BE2C (cell line): ENCODE data around the gene CACNG6.

Experiments
- DNase-seq: peaks from one replicate; pipeline ENCODE4 v3.0.0-alpha.2; 2020
- H3K27me3 ChIP-seq: fragments of 250-450 bp; sonication (Bioruptor Pico); 2 replicates; pipeline ENCODE4 v1.5.1; 2020; ENCODE audit warnings: mild to moderate bottlenecking
- H3K36me3 ChIP-seq: fragments of 250-450 bp; sonication (Bioruptor Pico); 2 replicates; pipeline ENCODE4 v1.5.1; 2020; ENCODE audit warnings: mild to moderate bottlenecking
- H3K4me1 ChIP-seq: fragments of 250-450 bp; sonication (Bioruptor Pico); 2 replicates; pipeline ENCODE4 v1.5.1; 2020
- H3K4me3 ChIP-seq: 2 replicates; pipeline ENCODE4 v1.5.1; 2011; ENCODE audit warnings: low read depth, low read length
- H3K9me3 ChIP-seq: fragments of 250-450 bp; sonication (Bioruptor Pico); 2 replicates; pipeline ENCODE4 v1.5.1; 2020
- TF ChIP-seq, protein P1 (sequence below): IDR thresholded peaks from 2 replicates; pipeline ENCODE4 v1.5.1; 2012; ENCODE audit warnings: mild to moderate bottlenecking, low read depth, low read length

CACNG6 gene

DNA sequence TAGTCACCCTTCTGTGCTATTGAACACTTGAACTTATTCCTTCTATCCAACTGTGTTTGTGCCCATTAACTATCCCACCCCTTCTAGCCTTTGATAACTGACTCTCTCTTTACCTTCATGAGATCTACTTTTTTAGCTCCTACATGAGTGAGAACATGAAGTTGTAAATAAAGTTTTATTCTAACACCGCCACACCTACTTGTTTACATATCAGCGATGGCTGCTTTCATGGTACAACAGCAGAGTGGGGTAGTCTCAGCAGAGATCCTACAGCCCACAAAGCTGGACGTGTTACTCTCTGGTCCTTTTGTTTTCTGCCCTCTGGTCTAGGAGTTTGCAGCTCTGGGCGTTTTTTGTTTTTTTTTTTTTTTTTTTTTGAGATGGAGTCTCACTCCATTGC is 48.6 kb downstream of the CACNG6 start:
- H3K4me1 ChIP-seq, result no peaks in the 10 kb centered on the region
- TF ChIP-seq, protein P1, sequence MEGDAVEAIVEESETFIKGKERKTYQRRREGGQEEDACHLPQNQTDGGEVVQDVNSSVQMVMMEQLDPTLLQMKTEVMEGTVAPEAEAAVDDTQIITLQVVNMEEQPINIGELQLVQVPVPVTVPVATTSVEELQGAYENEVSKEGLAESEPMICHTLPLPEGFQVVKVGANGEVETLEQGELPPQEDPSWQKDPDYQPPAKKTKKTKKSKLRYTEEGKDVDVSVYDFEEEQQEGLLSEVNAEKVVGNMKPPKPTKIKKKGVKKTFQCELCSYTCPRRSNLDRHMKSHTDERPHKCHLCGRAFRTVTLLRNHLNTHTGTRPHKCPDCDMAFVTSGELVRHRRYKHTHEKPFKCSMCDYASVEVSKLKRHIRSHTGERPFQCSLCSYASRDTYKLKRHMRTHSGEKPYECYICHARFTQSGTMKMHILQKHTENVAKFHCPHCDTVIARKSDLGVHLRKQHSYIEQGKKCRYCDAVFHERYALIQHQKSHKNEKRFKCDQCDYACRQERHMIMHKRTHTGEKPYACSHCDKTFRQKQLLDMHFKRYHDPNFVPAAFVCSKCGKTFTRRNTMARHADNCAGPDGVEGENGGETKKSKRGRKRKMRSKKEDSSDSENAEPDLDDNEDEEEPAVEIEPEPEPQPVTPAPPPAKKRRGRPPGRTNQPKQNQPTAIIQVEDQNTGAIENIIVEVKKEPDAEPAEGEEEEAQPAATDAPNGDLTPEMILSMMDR, result no peak
- H3K4me3 ChIP-seq, result no peak overlapping the region
- no peak for DNase-seq
- H3K27me3 ChIP-seq, result no peaks in the 10 kb centered on the region
- H3K9me3 ChIP-seq, result no peaks in the 10 kb centered on the region
- H3K36me3 ChIP-seq, result no peaks in the 10 kb centered on the region

DNA sequence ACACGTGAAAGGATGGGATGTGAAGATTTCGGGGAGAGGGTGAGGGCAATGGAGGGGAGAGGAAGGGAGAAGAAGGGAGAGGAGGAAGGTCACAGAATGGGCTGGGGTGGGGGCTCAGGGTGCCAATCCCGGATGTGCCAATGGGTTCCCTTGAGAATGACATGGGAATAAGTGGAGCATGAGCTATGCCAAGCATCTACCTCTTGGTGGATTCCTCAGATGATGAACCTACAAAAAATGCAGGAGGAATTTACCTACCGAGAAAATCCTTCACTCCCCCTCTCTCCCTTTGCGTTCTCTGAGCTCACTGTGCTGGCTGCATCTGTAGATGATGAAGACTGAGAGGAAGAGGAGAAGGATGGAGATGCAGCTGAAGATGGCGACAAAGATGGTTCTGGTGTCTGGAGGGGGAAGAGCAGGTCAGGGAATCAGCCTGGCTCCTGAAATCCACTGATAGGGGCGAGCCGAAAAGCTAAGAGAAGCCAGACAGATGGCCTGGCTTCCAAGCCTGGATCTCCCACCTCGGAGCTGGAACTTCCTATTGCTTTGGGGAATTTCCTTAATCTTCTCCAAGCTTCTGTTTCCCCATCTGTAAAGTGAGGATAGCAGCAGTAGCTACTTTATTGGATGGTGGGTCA is 50.7 kb downstream of the CACNG6 start:
- Histone ChIP-seq H3K36me3 (no peaks in the 10 kb centered on the region), H3K9me3 (no peaks in the 10 kb centered on the region), H3K27me3 (no peaks in the 10 kb centered on the region), H3K4me1 (no peaks in the 10 kb centered on the region), H3K4me3 (no peak overlapping the region)
- TF ChIP-seq, protein P1, result no peak
- DNase-seq, result no peak

DNA sequence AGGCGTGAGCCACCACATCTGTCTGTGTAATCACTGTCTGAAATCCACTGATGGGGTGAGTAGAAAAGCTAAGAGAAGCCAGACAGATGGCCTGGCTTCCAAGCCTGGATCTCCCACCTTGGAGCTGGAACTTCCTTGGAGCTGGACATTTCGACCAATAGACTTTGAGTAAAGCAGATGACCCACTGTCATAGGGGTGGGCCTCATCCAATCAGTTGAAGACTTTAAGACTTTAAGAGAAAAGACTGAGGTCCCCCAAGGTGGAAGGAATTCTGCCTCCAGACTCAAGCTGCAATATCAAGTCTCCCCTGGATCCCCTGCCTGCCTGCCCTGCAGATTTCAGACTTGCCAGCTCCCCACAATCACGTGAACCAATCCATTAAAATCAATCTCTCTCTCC is 51.6 kb downstream of the CACNG6 start:
- no peaks in the 10 kb centered on the region for H3K9me3 ChIP-seq
- no peaks in the 10 kb centered on the region for H3K36me3 ChIP-seq
- no peaks in the 10 kb centered on the region for H3K4me1 ChIP-seq
- TF ChIP-seq, protein P1, result no peak
- DNase-seq, result no peak
- H3K27me3 ChIP-seq, result no peaks in the 10 kb centered on the region
- H3K4me3 ChIP-seq, result no peak overlapping the region

DNA sequence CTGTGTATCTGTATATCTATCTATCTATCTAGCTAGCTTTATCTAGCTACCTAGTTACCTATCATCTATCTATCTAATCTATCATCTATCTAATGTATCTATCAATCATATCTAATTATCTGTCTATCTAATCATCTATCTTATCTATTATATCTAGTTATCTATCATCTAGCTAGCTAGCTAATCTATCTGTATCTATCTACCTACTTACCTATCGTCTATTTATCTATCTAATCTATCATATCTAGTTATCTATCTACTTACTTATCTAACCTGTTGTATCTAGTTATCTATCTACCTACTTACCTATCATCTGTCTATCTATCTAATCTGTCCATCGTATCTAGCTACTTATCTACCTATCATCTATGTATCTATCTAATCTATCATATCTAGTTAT is 54.3 kb downstream of the CACNG6 start:
- no peaks in the 10 kb centered on the region for H3K36me3 ChIP-seq
- H3K4me1 ChIP-seq, result no peaks in the 10 kb centered on the region
- DNase-seq, result no peak
- H3K9me3 ChIP-seq, result no peaks in the 10 kb centered on the region
- no peaks in the 10 kb centered on the region for H3K27me3 ChIP-seq
- H3K4me3 ChIP-seq, result no peak overlapping the region
- TF ChIP-seq, protein P1, result no peak

DNA sequence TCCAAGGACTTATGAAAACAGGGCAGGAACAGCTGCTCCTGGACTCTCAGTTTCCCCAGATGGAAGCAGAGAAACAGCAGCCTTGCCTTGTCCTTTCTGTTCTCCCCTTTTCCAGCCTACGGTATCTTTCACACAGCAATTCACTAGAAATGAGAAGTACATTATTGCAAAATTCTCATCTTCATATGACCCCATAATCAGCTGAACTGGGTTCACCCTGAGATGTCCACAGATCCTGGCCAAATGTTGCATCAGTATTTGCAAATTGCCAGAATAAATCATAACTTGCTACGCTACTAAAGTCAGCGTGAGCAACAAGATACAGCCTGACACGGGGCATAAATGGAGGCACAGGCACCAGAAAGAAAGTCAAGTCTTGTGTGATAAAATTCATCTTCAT is 56.2 kb downstream of the CACNG6 start:
- no peak for DNase-seq
- H3K4me1 ChIP-seq, result no peaks in the 10 kb centered on the region
- no peaks in the 10 kb centered on the region for H3K36me3 ChIP-seq
- no peaks in the 10 kb centered on the region for H3K27me3 ChIP-seq
- H3K9me3 ChIP-seq, result no peaks in the 10 kb centered on the region
- TF ChIP-seq, protein P1, result no peak
- no peak overlapping the region for H3K4me3 ChIP-seq
